ENCODE data around the gene PGP.

Gene PGP

DNA sequence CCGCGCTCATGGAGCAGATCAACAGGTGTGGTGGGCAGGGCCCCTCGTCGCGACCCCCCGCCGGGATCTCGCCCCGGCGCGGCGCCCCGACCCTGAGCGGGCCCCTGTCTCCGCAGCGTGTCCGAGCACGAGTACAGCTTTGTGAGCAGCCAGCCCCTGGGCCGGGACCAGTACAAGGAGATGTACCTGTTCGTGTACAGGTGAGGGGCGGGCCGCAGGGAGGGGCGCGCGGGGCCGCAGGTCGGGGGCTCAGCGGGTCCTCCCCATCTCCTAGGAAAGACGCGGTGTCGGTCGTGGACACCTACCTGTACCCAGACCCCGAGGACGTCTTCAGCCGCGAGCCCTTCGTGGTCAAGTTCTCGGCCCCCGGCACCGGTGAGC is 22.5 kb upstream of the PGP start:
- no peak for DNase-seq (ENCODE audit: low spot score)

DNA sequence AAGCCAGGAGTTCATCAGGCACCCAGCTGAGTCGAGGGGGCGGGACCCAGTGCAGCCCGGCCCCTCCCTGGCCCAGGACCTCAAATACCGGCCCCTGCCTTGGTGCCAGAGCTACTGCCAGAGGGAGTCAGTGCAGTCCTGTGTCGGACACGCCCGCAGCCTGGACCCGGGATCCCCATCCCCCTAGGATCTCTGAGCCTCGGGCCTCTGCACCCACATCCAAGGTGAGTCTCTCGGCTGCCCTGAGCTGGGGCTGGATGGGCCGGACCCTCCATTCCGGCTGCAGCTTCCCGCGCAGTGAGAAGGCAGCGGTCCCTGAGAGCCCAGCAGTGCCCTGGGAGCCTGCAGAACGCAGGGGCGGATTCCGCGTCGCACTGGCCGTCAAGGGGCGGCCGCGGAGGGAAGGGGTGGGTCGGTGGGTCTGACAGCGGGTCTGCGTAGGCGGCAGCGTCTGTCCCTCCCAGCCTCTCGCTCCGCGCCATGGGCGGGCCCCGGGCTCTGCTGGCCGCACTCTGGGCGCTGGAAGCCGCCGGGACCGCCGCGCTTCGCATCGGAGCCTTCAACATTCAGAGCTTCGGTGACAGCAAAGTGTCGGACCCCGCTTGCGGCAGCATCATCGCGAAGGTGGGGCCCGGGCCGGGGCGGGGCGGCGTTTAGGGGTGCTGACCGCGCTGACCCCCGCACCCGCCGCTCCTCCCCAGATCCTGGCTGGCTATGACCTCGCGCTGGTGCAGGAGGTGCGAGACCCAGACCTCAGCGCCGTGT is 21.9 kb upstream of the PGP start, which contains the start of gene DNASE1L2:
Gene DNASE1L2 (plus strand): TSS at position 108 of the 765 bp plus-strand sequence. CDS start 373 bp downstream, at position 481.
- no peak for DNase-seq (ENCODE audit: low spot score)

DNA sequence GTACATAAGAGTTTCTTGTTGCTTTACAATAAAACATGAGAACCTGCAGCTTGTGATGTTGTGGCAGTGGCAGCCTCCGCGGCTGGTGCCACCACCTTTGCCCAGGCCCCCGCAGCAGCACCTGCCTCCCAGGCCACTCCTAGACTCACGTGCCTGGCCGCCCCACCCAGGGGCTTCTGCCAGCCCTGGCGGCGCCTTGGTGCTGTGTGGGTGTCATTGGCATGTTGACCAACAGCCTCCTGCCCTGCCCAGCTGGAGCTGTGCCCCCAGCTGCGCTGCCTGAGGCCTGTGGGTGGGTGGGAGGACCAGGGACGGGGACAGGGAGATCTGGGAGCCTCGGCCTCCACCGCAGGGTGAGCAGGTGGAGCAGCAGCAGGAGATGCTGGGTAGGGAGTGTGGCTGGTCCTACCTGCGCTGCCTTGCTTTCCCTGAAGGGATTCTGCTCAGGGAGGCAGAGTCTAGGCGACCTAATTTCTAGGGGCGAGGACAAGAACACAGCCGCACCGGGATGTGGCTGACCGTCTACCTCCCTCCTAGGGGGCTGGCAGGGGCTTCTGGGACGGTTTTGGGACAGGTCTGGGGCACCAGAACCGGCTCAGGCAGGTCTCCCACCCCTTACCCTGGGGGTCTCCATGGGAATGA is 21.2 kb upstream of the PGP start:
- no peak for DNase-seq (ENCODE audit: low spot score)

DNA sequence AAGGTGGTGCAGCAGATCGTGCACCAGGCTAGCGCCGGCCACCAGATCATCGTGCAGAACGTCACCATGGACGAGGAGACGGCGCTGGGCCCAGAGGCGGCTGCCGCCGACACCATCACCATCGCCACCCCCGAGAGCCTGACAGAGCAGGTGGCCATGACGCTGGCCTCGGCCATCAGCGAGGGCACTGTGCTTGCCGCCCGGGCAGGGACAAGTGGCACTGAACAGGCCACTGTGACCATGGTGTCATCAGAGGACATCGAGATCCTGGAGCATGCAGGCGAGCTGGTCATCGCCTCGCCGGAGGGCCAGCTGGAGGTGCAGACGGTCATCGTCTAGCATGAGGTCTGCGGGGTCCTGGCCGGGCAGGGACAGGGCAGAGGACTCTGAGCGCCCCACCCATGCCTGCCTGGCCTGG is 20.6 kb upstream of the PGP start:
- DNase-seq (ENCODE audit: low spot score), result no peak

DNA sequence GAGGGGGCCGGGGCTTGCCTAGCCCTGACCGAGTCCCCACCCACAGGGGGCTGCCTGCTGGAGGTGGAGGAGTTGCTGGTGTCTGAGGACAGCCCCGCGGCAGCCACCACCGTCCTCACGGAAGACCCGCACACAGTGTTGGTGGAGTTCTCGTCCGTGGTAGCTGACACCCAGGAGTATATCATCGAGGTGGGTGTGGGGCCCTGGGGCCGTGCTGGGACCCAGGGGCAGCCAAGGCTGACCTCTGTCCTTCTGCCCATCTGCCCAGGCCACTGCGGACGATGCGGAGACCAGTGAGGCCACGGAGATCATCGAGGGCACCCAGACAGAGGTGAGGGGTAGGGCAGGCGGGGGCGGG is 20.2 kb upstream of the PGP start:
- DNase-seq (ENCODE audit: low spot score), result no peak

DNA sequence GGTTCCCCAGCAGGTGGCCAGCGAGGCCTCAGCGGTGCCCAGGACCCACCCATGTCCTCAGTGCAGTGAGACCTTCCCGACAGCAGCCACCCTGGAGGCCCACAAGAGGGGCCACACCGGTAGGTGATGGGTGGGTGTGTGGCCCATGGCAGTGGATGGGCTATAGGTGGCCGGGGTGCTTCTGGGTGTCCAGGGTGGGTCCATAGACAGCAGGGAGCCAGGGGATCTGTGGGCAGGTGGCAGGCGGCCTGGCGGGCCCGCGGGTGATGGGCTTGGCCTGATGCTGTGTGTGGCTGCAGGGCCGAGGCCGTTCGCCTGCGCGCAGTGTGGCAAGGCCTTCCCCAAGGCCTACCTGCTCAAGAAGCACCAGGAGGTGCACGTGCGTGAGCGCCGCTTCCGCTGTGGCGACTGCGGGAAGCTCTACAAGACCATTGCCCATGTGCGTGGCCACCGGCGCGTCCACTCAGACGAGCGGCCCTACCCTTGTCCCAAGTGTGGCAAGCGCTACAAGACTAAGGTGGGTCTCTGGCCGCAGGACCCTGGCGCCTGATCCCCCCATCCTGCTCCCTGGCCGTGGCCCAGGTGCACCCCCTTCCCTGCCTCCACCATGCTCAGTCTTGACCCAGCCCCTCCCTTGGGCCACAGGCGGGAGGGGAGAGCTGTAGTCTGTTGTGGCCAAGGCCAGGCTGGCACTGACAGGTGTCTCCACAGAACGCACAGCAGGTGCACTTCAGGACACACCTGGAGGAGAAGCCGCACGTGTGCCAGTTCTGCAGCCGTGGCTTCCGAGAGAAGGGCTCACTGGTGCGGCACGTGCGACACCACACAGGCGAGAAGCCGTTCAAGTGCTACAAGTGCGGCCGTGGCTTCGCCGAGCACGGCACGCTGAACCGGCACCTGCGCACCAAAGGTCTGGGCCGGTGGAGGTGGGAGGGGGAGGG is 19.5 kb upstream of the PGP start:
- no peak for DNase-seq (ENCODE audit: low spot score)

DNA sequence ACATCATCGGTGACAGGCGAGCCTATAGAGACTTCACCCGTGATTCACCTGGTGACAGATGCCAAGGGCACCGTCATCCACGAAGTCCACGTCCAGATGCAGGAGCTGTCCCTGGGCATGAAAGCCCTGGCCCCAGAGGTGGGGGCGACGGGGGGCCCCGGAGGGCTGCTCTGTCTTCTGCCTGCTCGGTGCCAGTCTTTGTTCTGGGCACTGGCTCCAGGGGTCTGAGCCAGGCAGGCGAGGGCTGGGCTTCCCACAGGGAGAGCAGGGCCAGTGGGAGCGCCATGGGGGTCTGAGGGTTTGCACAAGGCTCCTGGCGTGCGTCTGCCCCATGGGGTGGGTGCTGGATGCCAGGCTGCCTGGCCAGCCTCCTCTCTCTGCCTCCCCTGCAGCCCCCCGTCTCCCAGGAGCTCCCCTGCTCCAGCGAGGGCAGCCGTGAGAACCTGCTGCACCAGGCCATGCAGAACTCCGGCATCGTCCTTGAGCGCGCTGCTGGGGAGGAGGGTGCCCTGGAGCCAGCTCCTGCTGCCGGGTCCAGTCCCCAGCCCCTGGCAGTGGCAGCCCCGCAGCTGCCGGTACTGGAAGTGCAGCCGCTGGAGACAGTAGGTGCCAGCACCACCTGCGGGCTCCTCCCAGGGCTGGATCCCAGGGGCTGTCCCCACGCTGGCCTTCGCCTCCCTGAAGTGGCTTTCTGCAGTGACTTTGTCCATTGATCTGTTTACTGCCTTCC is 18.6 kb upstream of the PGP start:
- DNase-seq (ENCODE audit: low spot score), result no peak

DNA sequence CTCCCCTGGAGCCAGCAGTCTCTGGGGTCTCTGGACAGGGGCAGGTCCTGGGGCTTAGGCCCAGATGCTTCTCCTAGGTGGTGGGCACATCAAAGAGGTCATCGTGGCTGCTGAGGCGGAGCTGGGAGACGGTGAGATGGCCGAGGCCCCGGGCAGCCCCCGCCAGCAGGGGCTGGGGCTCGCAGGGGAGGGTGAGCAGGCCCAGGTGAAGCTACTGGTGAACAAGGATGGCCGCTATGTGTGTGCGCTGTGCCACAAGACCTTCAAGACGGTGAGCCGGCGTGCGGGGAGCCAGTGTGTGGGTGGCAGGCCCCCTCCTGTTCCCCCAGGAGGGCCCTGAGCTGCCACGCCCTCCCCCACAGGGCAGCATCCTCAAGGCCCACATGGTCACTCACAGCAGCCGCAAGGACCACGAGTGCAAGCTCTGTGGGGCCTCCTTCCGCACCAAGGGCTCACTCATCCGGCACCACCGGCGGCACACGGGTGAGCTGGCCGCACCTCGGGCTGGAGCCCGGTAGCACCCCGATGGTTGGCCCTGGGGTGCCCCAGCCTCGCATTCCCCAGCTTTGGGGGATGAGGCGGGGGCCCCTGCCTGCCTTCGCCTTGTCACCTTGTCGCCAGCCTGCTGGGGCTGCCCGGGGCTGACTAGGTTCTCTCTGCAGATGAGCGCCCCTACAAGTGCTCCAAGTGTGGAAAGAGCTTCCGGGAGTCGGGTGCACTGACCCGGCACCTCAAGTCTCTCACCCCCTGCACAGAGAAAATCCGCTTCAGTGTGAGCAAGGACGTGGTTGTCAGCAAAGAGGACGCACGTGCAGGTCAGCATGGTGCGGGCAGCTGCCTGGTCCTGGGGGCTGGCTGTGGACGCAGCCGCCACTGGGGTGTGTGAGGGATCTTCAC is 17.7 kb upstream of the PGP start:
- no peak for DNase-seq (ENCODE audit: low spot score)

DNA sequence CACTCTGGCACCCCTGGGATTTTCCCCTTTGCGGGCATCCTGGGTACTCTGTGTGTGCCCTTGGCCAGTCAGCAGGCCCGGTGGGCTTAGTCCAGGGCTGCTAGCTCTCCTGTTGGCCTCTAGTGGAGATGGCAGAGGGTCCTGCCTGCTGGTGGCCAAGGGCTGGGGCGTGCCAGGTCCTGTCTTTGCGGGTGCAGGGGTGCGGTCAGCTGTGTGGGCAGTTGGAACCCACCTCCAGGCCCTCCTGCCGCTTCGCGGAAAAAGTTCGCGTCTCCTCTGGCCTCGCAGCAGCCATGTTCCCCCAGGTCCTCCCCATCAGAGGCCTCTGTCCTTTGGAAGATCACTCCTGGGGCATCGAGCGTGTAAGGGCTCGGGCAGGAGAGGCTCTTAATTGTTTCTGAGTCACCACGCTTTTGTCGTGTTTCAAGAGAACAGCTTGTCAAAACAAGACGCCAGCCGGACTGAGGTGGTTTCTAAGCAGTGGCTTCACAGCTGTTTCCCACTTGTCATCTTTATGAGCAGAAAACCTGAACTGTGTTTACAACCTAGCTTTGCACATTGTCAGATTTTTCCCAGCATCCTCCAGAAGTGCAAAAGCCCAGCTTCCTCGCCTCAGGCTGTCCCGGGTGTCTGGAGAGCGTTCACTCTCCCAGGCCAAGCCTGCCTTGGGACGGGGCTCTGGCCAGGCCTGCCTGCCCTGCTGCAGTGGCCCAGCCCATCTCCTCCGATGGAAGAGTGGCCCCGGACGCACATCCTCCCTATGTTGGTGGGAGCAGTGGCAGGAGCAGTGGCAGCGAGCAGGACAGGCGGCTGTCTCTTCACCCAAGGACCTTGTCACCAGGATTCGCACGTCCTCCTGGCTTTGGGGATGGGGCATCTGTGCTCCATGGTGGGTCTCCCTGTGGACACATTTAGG is 16.6 kb upstream of the PGP start:
- no peak for DNase-seq (ENCODE audit: low spot score)

DNA sequence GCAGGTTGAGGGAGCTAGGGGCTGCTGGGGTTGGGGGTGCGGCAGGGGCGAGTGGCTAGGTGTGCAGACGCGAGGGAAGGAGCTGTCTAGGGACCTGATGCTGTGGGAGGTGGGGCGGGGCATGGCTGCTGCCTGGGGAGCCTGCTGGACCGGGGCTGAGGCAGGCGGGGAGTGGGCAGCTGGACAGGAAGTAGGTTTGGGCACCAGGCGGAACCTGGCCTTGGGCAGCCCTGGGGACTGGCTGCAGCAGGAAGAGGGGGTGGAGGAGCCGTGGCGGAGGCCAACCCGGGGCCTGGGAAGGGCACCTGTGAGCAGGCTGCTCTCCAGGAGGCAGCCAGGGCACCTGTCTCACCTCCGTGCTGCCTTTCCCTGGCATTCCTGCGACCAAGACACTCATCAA is 15.7 kb upstream of the PGP start:
- no peak for DNase-seq (ENCODE audit: low spot score)

DNA sequence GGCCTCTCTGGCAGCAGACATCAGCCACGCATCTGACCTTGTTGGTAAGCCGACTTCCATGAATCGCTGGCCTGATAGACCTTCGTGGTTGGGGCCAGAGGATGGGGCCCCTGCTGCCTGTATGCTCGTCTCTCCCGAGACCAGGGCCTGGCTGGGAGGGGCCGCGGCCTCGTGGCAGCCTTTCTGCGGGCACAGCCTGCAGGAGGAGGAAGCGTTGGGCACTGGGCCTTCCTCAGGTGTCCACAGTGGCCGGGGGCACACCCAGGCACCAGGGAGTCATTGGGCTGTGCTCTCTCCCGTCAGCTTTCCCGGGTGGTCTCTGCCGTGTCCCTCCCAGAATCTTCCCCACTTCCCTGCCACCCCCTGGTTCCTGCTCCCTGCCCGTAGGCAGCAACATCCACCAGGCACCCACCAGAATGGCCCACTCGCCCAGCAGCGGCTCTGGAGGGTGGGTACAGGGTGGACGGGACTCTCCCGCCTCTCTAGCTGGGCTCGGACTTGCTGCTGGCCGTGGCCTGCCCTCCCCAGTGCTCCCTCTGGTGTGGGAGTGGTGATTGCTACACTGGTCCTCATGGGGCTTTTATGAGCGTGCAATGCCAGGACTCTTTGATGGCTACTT is 15.1 kb upstream of the PGP start:
- DNase-seq (ENCODE audit: low spot score), result no peak

DNA sequence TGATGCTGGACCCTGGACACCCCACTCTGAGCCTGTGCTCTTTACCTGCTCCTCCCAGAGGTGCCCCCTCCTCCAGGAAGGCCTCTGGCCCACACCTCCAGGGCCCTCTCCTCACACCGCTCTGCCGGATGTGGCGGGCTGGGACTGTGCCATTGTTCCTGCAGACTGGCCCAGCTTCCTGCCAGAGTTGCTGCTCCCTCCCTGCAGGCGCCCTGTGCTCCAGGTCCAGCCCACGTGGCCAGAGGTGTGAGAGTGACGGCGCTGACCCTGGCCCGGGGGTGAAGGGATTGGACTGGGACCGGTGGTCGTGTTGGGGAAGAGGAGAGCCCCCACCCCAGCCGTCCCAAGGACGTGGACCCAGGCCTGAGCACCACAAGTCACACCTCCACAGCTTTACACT is 14.5 kb upstream of the PGP start:
- DNase-seq (ENCODE audit: low spot score), result no peak

DNA sequence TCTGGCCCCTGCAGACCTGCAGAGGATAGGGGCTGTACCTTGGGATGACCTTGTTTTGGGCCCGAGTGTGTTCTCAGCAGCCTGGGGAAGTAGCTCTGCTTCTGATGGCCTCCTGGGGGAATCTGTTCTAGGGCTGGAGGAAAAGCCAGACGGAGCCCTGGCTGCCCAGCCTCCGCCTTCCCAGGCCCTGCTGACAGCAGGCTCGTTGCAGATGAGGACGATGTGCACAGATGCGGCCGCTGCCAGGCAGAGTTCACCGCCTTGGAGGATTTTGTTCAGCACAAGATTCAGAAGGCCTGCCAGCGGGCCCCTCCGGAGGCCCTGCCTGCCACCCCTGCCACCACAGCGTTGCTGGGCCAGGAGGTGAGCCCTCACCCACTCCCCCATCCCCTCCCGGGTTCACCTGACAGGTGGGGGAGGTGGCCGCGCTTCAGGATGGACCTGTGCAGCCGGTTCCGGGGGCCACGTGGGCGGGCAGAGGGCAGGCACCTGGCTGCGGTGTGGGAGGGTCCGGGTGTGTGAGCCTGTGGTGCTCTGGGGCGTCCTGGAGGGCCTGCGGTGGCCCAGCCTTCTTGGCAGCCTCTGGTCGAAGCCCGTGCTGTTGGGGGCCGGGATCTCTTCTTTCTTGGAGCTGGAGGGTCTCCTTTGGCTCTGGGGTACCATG is 13.7 kb upstream of the PGP start:
- DNase-seq (ENCODE audit: low spot score), result no peak

DNA sequence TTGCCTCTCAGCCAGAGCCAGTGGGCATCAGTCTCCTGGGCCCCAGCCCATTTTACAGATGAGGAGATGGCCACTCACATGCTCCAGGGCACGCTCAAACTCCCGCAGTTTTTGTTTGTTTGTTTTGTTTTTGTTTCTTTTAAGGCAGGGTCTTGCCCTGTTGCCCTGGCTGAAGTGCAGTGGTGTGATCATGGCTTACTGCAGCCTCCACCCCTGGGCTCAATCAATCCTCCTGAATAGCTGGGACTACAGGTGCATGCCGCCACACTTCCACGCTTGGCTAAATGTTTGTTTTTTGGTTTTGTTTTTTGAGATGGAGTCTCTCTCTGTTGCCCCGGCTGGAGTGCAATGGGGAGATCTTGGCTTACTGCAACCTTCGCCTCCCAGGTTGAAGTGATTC is 12.3 kb upstream of the PGP start:
- no peak for DNase-seq (ENCODE audit: low spot score)

DNA sequence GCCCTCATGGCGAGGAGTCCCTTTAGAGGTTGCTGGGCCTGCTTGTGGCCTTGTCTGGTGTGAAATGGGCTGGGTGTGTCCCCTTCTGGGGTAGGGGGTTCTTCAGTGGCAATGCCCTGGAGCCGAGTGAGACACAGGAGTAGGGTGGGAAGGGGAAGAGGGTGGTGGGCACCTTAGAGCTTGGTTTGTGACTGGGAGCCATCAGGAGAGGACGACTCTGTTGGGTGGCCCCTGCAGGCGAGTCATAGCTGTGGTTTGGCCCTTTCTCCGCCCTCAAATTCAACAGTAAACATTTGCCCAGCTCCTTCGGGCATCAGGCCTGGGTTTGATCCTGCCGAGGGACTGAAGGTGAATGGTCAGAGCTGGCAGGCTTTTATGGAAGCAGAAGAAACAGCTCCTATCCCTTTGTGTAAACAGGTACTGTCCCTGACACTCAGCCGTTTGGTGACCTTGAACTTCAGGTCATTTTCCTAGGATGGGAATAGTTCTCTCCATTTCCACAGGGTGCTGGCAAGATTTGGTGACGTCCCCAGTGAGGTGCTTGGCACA is 11.7 kb upstream of the PGP start:
- DNase-seq (ENCODE audit: low spot score), result no peak

DNA sequence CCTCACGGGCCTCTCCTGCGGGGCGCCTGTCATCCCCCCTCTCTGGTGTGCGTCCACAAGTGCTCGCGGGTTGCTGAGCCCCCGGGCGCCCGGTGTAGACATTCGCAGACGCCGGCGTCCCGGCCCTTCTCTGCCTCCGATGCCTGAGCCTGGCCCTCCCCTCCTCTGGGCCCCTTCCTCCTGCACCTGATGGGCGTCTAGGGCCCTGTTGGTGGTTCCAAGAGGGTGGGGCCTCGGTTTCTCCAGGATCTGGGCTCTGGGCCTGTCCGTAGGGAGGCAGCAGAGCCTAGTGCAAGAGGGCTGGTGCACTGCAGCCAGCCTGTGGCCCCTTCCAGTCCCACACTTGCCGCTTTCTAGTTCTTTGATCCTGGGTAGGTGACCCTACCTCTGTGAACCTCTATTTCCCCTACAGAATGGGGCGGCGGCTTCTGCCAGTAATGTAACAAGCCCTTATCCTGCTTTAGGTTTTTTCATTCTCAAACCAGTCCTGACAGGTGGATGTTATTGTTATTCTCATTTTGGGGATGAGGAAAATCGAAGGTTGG is 9.4 kb upstream of the PGP start:
- DNase-seq (ENCODE audit: low spot score), result peak; percentile 32

DNA sequence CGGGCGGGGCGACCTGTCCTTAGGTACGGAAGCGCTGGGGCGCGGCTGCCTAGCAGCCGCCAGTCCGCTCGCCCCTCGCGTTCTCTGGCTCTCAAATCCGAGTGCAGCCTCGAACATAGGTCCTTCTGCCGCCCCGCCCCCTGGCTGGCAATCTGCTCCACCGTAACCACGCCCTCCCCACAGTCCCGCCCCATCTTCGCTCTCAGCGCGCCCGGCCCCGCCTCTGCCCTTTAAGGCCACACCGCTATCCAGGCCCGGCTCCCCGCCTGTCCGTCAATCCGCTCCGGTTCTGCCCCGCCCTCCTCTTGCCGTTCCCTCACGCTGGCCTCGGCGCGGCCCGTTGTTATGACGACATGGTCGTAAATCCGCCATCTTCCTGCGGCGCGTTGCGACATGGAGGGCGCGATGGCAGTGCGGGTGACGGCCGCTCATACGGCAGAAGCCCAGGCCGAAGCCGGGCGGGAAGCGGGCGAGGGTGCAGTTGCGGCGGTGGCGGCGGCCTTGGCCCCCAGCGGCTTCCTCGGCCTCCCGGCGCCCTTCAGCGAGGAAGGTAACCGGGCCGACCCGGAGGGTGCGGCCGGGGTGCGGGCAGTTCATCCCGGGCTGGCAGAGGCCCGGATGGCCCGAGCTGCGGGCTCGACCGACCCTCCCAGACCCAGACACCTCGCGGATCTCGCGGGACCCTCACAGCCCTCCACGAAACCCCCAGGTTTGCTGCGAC is 8.7 kb upstream of the PGP start, which contains the start of gene E4F1:
Gene E4F1 (plus strand): TSS at position 371 of the 721 bp plus-strand sequence. CDS start 23 bp downstream, at position 394.
- DNase-seq (ENCODE audit: low spot score), result peak; percentile 100

DNA sequence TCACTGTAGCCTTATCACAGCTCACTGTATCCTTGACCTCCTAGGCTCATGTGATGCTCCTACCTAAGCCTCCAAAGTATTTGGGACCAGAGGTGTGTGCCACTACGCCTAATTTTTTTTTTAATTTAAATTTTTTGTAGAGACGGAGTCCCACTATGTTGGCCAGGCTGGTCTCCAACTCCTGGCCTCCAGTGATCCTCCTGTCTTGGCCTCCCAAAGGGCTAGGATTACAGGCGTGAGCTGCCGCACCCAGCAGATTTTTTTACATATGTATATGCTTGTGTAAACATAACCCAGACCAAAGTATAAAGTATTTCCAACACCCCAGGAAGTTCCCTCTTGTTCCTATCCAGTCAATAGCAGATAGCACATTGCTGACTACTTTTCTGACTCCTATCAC is 1.7 kb upstream of the PGP start:
- DNase-seq (ENCODE audit: low spot score), result no peak

Measured in activated CD4-positive, alpha-beta T cell treated with anti-CD3 and anti-CD28 coated beads, Interleukin-2, Interleukin-4, amounts not matched to agents 100 ng/mL and 50 ng/mL, durations not matched to agents 16 hours and 8 hours (primary cell).